Neuron (in vitro differentiated cells): ENCODE results near the gene WSB2.

ENCODE experiments used
- H2AFZ ChIP-seq: one replicate; pipeline ENCODE4 v1.6.1; 2013; ENCODE audit warnings: low read depth, mild to moderate bottlenecking, inconsistent platforms, low read length, moderate library complexity
- H3K27me3 ChIP-seq: one replicate; pipeline ENCODE4 v1.6.1; 2013; ENCODE audit warnings: low read length; ENCODE audit not compliant: insufficient read depth
- H3K36me3 ChIP-seq: one replicate; pipeline ENCODE4 v1.6.1; 2013; ENCODE audit warnings: low read length; ENCODE audit not compliant: insufficient read depth
- H3K4me1 ChIP-seq: one replicate; pipeline ENCODE4 v1.6.1; 2013; ENCODE audit warnings: low read length; ENCODE audit not compliant: insufficient read depth
- H3K4me3 ChIP-seq: 2 replicates; pipeline ENCODE4 v1.5.1; 2013; ENCODE audit warnings: mild to moderate bottlenecking, low read length, moderate library complexity
- H3K9me3 ChIP-seq: one replicate; pipeline ENCODE4 v1.6.1; 2013; ENCODE audit warnings: low read length

The WSB2 gene

DNA sequence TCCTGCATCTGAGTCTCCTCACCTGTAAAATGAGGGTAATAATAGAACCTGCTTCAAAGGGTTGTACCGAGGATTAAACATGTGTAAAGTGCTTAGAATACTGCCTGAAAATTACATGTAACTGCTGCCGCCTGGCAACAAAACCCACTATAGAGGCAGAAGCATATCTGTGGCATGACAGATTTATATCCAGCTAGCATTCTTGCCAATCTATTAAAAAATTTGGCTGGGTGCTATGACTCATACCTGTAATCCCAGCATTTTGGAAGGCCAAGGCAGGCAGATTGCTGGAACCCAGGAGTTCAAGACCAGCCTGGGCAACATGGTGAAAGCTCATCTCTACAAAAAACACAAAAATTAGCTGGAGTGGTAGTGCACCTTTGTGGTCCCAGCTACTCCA is 75.8 kb downstream of the WSB2 start:
- H3K36me3 ChIP-seq = no peaks in the 10 kb centered on the region
- H3K4me3 ChIP-seq = no peak overlapping the region
- H3K27me3 ChIP-seq = no peaks in the 10 kb centered on the region
- H3K9me3 ChIP-seq = no peaks in the 10 kb centered on the region
- no peaks in the 10 kb centered on the region for H3K4me1 ChIP-seq
- H2AFZ ChIP-seq = no peak overlapping the region
